ENCODE measurements around the gene RNASE13.
"Not testable (repeated sequence)": the region's sequence is repeated elsewhere in the genome, so short reads cannot be mapped to it uniquely, and the experiment has no call there.

Gene RNASE13

GRCh38 chr14:21041676-21042433 is 7.2 kb upstream of the RNASE13 start, which contains the start of gene RNASE7:
Gene RNASE7 (plus strand): TSS chr14:21042362. CDS start chr14:21042993, 631 bp downstream.
- DNase-seq (ENCODE audit: low read depth), result no peak

- DNase-seq (ENCODE audit: low read depth), result not testable (repeated sequence)
Observed at GRCh38 chr14:21040941-21041340, 6.3 kb upstream of the RNASE13 start.

GRCh38 chr14:21040370-21040925 is 5.8 kb upstream of the RNASE13 start:
- no peak for DNase-seq (ENCODE audit: low read depth)

GRCh38 chr14:21039585-21040369 is 5.2 kb upstream of the RNASE13 start:
- DNase-seq (ENCODE audit: low read depth), result peak; percentile 49

GRCh38 chr14:21038441-21039422 is 4.1 kb upstream of the RNASE13 start:
- DNase-seq (ENCODE audit: low read depth), result peak; percentile 40

- DNase-seq (ENCODE audit: low read depth), result no peak
Observed at GRCh38 chr14:21037156-21037555, 2.5 kb upstream of the RNASE13 start.

GRCh38 chr14:21036751-21037150 is 2.1 kb upstream of the RNASE13 start:
- DNase-seq (ENCODE audit: low read depth), result no peak

- DNase-seq (ENCODE audit: low read depth), result no peak
Observed at GRCh38 chr14:21033133-21033698, 1.4 kb downstream of the RNASE13 start.

- DNase-seq (ENCODE audit: low read depth), result no peak
Observed at GRCh38 chr14:21032326-21033132, 2.1 kb downstream of the RNASE13 start.

- no peak for DNase-seq (ENCODE audit: low read depth)
Observed at GRCh38 chr14:21030531-21030930, 4.1 kb downstream of the RNASE13 start.

- no peak for DNase-seq (ENCODE audit: low read depth)
Observed at GRCh38 chr14:21029917-21030316, 4.7 kb downstream of the RNASE13 start, which contains the start of gene TPPP2. Gene TPPP2 (plus strand): TSS chr14:21030217. CDS start chr14:21030582, 365 bp downstream.

- DNase-seq (ENCODE audit: low read depth), result no peak
Observed at GRCh38 chr14:21026988-21027315, 7.7 kb downstream of the RNASE13 start.

- DNase-seq (ENCODE audit: low read depth), result no peak
Observed at GRCh38 chr14:21026274-21026987, 8.2 kb downstream of the RNASE13 start.

GRCh38 chr14:21025371-21026273 is 9.0 kb downstream of the RNASE13 start:
- DNase-seq (ENCODE audit: low read depth), result no peak

- DNase-seq (ENCODE audit: low read depth), result no peak
Observed at GRCh38 chr14:21024585-21025370, 9.8 kb downstream of the RNASE13 start, which contains the start of gene NDRG2. Gene NDRG2 (minus strand): TSS chr14:21025061. CDS start chr14:21023315, 1,746 bp downstream.

GRCh38 chr14:21023817-21024584 is 10.6 kb downstream of the RNASE13 start:
- DNase-seq (ENCODE audit: low read depth), result no peak

GRCh38 chr14:21023174-21023573 is 11.4 kb downstream of the RNASE13 start:
- DNase-seq (ENCODE audit: low read depth), result no peak
